ENCODE measurements around the gene KAZN.

Gene KAZN

GRCh38 chr1:15012822-15013221 is 414.3 kb downstream of the KAZN start:
- Histone ChIP-seq H3K9me3 (ENCODE audit: insufficient read depth, low read depth, low read length) (no peaks in the 10 kb centered on the region), H4K20me1 (ENCODE audit: insufficient read depth, low read length, poor library complexity, severe bottlenecking) (no peaks in the 10 kb centered on the region), H3F3A (ENCODE audit: low read depth) (no peaks in the 10 kb centered on the region), H3K79me2 (ENCODE audit: insufficient read depth, low read length) (no peaks in the 10 kb centered on the region), H3K36me3 (ENCODE audit: insufficient read depth, low read length) (no peaks in the 10 kb centered on the region), H2AFZ (ENCODE audit: low read length) (no peak overlapping the region), H3K27me3 (ENCODE audit: insufficient read depth, low read length, poor library complexity, severe bottlenecking) (no peaks in the 10 kb centered on the region), H3K4me1 (ENCODE audit: insufficient read depth, low read length, poor library complexity, severe bottlenecking) (no peaks in the 10 kb centered on the region), H3K9me2 (replicated peaks; ENCODE audit: low read depth, low read length) (no peaks in the 10 kb centered on the region), H3K9ac (ENCODE audit: low read depth, low read length, poor library complexity, severe bottlenecking) (no peak overlapping the region), H3K4me3 (ENCODE audit: low read length, poor library complexity, severe bottlenecking) (no peak overlapping the region), H3K4me2 (ENCODE audit: low read depth, low read length, poor library complexity, severe bottlenecking) (no peak overlapping the region)
- TF ChIP-seq EZH2phosphoT487 (IDR thresholded peaks at IDR 0.05; ENCODE audit: borderline replicate concordance) (no peak), CTCF (conservative IDR thresholded peaks at IDR 0.05; ENCODE audit: low read length) (no peak)

- Histone ChIP-seq H3K9me3 (ENCODE audit: insufficient read depth, low read depth, low read length) (no peaks in the 10 kb centered on the region), H3K36me3 (ENCODE audit: insufficient read depth, low read length) (no peaks in the 10 kb centered on the region), H3K27me3 (ENCODE audit: insufficient read depth, low read length, poor library complexity, severe bottlenecking) (no peaks in the 10 kb centered on the region), H3F3A (ENCODE audit: low read depth) (no peaks in the 10 kb centered on the region), H4K20me1 (ENCODE audit: insufficient read depth, low read length, poor library complexity, severe bottlenecking) (no peaks in the 10 kb centered on the region), H3K4me1 (ENCODE audit: insufficient read depth, low read length, poor library complexity, severe bottlenecking) (no peaks in the 10 kb centered on the region), H3K4me2 (ENCODE audit: low read depth, low read length, poor library complexity, severe bottlenecking) (no peak overlapping the region), H3K79me2 (ENCODE audit: insufficient read depth, low read length) (no peaks in the 10 kb centered on the region), H3K4me3 (ENCODE audit: low read length, poor library complexity, severe bottlenecking) (no peak overlapping the region), H3K9ac (ENCODE audit: low read depth, low read length, poor library complexity, severe bottlenecking) (no peak overlapping the region), H3K9me2 (replicated peaks; ENCODE audit: low read depth, low read length) (no peaks in the 10 kb centered on the region), H2AFZ (ENCODE audit: low read length) (no peak overlapping the region)
- TF ChIP-seq EZH2phosphoT487 (IDR thresholded peaks at IDR 0.05; ENCODE audit: borderline replicate concordance) (no peak), CTCF (conservative IDR thresholded peaks at IDR 0.05; ENCODE audit: low read length) (no peak)
Observed at GRCh38 chr1:15013767-15014166, 415.3 kb downstream of the KAZN start.

GRCh38 chr1:15014516-15014915 is 416.0 kb downstream of the KAZN start:
- Histone ChIP-seq H2AFZ (ENCODE audit: low read length) (no peak overlapping the region), H3K4me1 (ENCODE audit: insufficient read depth, low read length, poor library complexity, severe bottlenecking) (no peaks in the 10 kb centered on the region), H3K9me3 (ENCODE audit: insufficient read depth, low read depth, low read length) (no peaks in the 10 kb centered on the region), H3K36me3 (ENCODE audit: insufficient read depth, low read length) (no peaks in the 10 kb centered on the region), H3K4me3 (ENCODE audit: low read length, poor library complexity, severe bottlenecking) (no peak overlapping the region), H3K9me2 (replicated peaks; ENCODE audit: low read depth, low read length) (no peaks in the 10 kb centered on the region), H3F3A (ENCODE audit: low read depth) (no peaks in the 10 kb centered on the region), H3K27me3 (ENCODE audit: insufficient read depth, low read length, poor library complexity, severe bottlenecking) (no peaks in the 10 kb centered on the region), H3K4me2 (ENCODE audit: low read depth, low read length, poor library complexity, severe bottlenecking) (no peak overlapping the region), H4K20me1 (ENCODE audit: insufficient read depth, low read length, poor library complexity, severe bottlenecking) (no peaks in the 10 kb centered on the region), H3K9ac (ENCODE audit: low read depth, low read length, poor library complexity, severe bottlenecking) (no peak overlapping the region), H3K79me2 (ENCODE audit: insufficient read depth, low read length) (no peaks in the 10 kb centered on the region)
- TF ChIP-seq EZH2phosphoT487 (IDR thresholded peaks at IDR 0.05; ENCODE audit: borderline replicate concordance) (no peak), CTCF (conservative IDR thresholded peaks at IDR 0.05; ENCODE audit: low read length) (no peak)
